ENCODE data around the gene NDUFA7.
A peak's percentile ranks its signal among the peaks of the same experiment; 100 is the strongest.
"Not testable (repeated sequence)": the region's sequence is repeated elsewhere in the genome, so short reads cannot be mapped to it uniquely, and the experiment has no call there.

NDUFA7 gene

GRCh38 chr19:8352134-8352827 lies 31.1 kb upstream of the NDUFA7 start:
- DNase-seq (ENCODE audit: low read depth): no peak
- TF ChIP-seq CTCF (IDR thresholded peaks at IDR 0.05; ENCODE audit: control insufficient read depth, extremely low read depth, insufficient read depth): no peak
- H3K4me3 ChIP-seq (ENCODE audit: low read depth, low read length): no peak overlapping the region

GRCh38 chr19:8349629-8350372 lies 28.6 kb upstream of the NDUFA7 start:
- H3K4me3 ChIP-seq (ENCODE audit: low read depth, low read length); DNase-seq (ENCODE audit: low read depth): not testable (repeated sequence)

GRCh38 chr19:8343483-8343844 lies 22.3 kb upstream of the NDUFA7 start:
- H3K4me3 ChIP-seq (ENCODE audit: low read depth, low read length): no peak overlapping the region
- DNase-seq (ENCODE audit: low read depth): no peak
- TF ChIP-seq CTCF (IDR thresholded peaks at IDR 0.05; ENCODE audit: control insufficient read depth, extremely low read depth, insufficient read depth): no peak

DNA sequence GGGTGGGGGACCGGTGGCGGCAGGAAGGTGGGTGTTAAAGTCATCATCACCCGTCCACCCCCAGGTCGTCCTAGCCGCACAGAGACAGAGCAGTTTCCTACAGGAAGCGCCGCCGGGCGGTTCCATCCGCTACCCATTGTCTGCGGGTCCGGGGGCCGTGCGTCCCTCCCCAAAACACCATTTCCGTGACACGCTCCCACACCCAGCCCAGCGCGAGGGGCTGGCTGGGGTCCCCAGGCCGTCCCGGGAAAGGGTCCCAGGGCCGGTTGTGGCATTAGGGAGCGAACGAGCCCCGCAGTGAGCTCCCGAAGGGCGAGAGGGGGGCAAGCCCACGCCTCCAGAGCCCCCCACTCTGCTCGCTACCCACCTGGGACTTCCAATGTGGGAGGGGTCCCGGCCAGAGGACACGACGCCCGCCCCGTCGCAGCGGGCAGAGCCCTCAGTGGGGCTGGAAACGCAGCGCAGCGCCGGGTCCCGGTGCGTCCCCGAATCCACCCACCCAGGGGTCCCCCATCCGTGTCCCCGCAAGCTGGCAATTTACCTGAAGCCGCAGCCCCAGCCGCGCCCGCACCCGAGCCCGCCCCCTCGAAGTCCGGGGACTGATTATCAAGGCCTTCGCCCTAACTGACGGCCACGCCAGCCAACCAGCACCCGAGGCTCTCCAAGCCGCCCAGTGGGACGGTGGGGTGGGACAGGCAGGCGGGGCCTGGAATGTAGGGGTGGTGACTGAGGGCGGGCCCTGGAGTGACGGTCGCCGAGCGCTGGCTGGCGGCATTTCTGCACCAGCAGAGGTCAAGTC lies 21.7 kb upstream of the NDUFA7 start, which contains the start of gene KANK3:
TSS of gene KANK3 (minus strand) at position 579 of the 799 bp plus-strand sequence. CDS start 5,434 bp downstream, outside the sequence.
- TF ChIP-seq CTCF (IDR thresholded peaks at IDR 0.05; ENCODE audit: control insufficient read depth, extremely low read depth, insufficient read depth): no peak
- peak; percentile 92 for DNase-seq (ENCODE audit: low read depth)
- peak within 1 kb of the TSS; percentile 53 for H3K4me3 ChIP-seq (ENCODE audit: low read depth, low read length)

DNA sequence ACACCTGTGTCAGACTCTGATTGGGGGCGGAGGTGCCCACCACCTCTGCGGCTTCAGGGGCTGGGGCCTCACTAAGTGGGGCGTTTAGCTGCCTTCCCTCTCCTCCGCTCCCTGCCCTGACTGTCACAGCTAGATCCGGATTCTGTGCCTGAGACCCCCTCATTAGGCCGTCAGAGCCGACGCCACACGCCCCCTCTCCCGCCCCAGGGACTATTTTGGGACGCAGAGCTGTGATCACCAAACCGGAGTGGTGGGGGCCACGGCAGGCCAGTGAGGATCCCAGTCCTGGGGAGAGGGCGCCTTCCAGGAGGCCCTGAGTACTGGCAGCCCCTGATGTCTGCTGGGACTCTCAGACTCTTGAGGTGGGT lies 21.1 kb upstream of the NDUFA7 start:
- no peak for TF ChIP-seq CTCF (IDR thresholded peaks at IDR 0.05; ENCODE audit: control insufficient read depth, extremely low read depth, insufficient read depth)
- H3K4me3 ChIP-seq (ENCODE audit: low read depth, low read length): no peak overlapping the region
- DNase-seq (ENCODE audit: low read depth): no peak

DNA sequence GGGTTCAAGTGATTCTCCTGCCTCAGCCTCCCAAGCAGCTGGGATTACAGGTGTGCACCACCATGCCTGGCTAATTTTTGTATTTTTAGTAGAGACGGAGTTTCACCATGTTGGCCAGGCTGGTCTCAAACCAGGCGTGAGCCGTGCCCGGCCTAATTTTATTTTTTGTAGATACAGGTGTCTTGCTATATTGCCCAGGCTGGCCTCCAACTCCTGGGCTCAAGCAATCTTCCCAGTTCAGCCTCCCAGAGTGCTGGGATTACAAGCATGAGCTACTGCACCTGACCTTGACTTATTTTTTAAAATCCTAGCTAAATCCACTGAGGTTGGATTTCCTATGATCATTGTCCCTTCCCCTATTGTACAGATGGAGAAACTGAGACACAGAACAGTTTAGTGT lies 20.3 kb upstream of the NDUFA7 start:
- not testable (repeated sequence) for DNase-seq (ENCODE audit: low read depth); H3K4me3 ChIP-seq (ENCODE audit: low read depth, low read length)

GRCh38 chr19:8340341-8341096 lies 19.3 kb upstream of the NDUFA7 start:
- H3K4me3 ChIP-seq (ENCODE audit: low read depth, low read length): no peak overlapping the region
- DNase-seq (ENCODE audit: low read depth): no peak
- no peak for TF ChIP-seq CTCF (IDR thresholded peaks at IDR 0.05; ENCODE audit: control insufficient read depth, extremely low read depth, insufficient read depth)

Measured in LNCaP clone FGC (cell line).